GM23338 (cell line): ENCODE measurements around the gene ESRRB. TPM values are rescaled to one million over a fixed set of nuclear protein-coding genes. Genes with fewer than 3 reads are reported as not detected.

ENCODE experiments used
- ATAC-seq: fragments of 200-7000 bp; cut with Tn5 transposase; 3 replicates; pipeline ENCODE4 v1.9.1; 2020
- DNase-seq: peaks from one replicate; pipeline ENCODE4 v3.0.0-alpha.2; 2015; ENCODE audit warnings: low spot score
- H2AFZ ChIP-seq: fragments of 200-600 bp; sonication (generic); 2 replicates; pipeline ENCODE4 v1.8.0; 2016; ENCODE audit warnings: antibody characterized with exemption, mild to moderate bottlenecking, moderate library complexity
- H3F3A ChIP-seq: fragments of 200-600 bp; sonication (generic); replicated peaks from 2 replicates; pipeline ENCODE4 v1.8.0; 2017; ENCODE audit warnings: antibody characterized with exemption, mixed run types, low read depth
- H3K27ac ChIP-seq: fragments of 200-600 bp; sonication (generic); 2 replicates; pipeline ENCODE4 v1.6.1; 2016; ENCODE audit warnings: low read depth
- H3K27me3 ChIP-seq: fragments of 200-600 bp; sonication (generic); 2 replicates; pipeline ENCODE4 v1.8.0; 2016; ENCODE audit warnings: mild to moderate bottlenecking, mixed run types, moderate library complexity; ENCODE audit not compliant: insufficient read depth
- H3K36me3 ChIP-seq: fragments of 200-600 bp; sonication (generic); 2 replicates; pipeline ENCODE4 v1.8.0; 2016; ENCODE audit warnings: mild to moderate bottlenecking; ENCODE audit not compliant: insufficient read depth
- H3K4me1 ChIP-seq: fragments of 200-600 bp; sonication (generic); 2 replicates; pipeline ENCODE4 v1.8.0; 2016; ENCODE audit warnings: mild to moderate bottlenecking, moderate library complexity; ENCODE audit not compliant: insufficient read depth
- H3K4me2 ChIP-seq: fragments of 200-600 bp; sonication (generic); 2 replicates; pipeline ENCODE4 v1.7.1; 2017; ENCODE audit warnings: mixed run types
- H3K4me3 ChIP-seq: fragments of 200-600 bp; sonication (generic); 2 replicates; pipeline ENCODE4 v1.6.1; 2016; ENCODE audit warnings: mixed run types
- H3K79me2 ChIP-seq: fragments of 200-600 bp; sonication (generic); replicated peaks from 2 replicates; pipeline ENCODE4 v1.8.0; 2017; ENCODE audit warnings: mild to moderate bottlenecking; ENCODE audit not compliant: insufficient read depth
- H3K9me2 ChIP-seq: fragments of 200-600 bp; sonication (generic); 2 replicates; pipeline ENCODE4 v1.8.0; 2017; ENCODE audit not compliant: insufficient read depth
- H4K20me1 ChIP-seq: fragments of 200-600 bp; sonication (generic); replicated peaks from 2 replicates; pipeline ENCODE4 v1.8.0; 2017; ENCODE audit warnings: mild to moderate bottlenecking; ENCODE audit not compliant: insufficient read depth
- H3K27ac Mint-ChIP-seq: 2 replicates; pipeline ENCODE4 v1.8.0; 2020; ENCODE audit warnings: inconsistent platforms, mild to moderate bottlenecking, moderate library complexity, mixed read lengths
- H3K27me3 Mint-ChIP-seq: 3 replicates; pipeline ENCODE4 v1.8.0; 2022; ENCODE audit warnings: low read depth, mild to moderate bottlenecking, moderate library complexity, mixed read lengths, inconsistent platforms; ENCODE audit not compliant: insufficient read depth, poor library complexity
- H3K36me3 Mint-ChIP-seq: 3 replicates; pipeline ENCODE4 v1.8.0; 2021; ENCODE audit warnings: low read depth, mild to moderate bottlenecking, inconsistent platforms, moderate library complexity, mixed read lengths
- H3K4me1 Mint-ChIP-seq: 3 replicates; pipeline ENCODE4 v1.8.0; 2020; ENCODE audit warnings: mild to moderate bottlenecking, inconsistent platforms, mixed read lengths
- H3K4me3 Mint-ChIP-seq: 3 replicates; pipeline ENCODE4 v1.8.0; 2021; ENCODE audit warnings: moderate library complexity, mild to moderate bottlenecking, inconsistent platforms, mixed read lengths
- H3K9me3 Mint-ChIP-seq: 3 replicates; pipeline ENCODE4 v1.8.0; 2020; ENCODE audit warnings: moderate library complexity, mild to moderate bottlenecking, inconsistent platforms, mixed read lengths
- CREB1 ChIP-seq: fragments of 250-450 bp; sonication (Bioruptor Pico); IDR thresholded peaks from 2 replicates; pipeline ENCODE4 v1.5.0; 2020; ENCODE audit warnings: low read depth, mild to moderate bottlenecking, moderate library complexity
- ETS1 ChIP-seq: IDR thresholded peaks from 2 replicates; pipeline ENCODE4 v1.6.1; 2016; ENCODE audit warnings: antibody characterized with exemption
- EZH2 ChIP-seq: fragments of 200-600 bp; sonication (generic); IDR thresholded peaks from one replicate; pipeline ENCODE4 v1.8.0; 2017; ENCODE audit warnings: antibody characterized with exemption, mild to moderate bottlenecking, low read depth; ENCODE audit not compliant: unreplicated experiment
- EZH2phosphoT487 ChIP-seq: fragments of 200-600 bp; sonication (generic); IDR thresholded peaks from one replicate; pipeline ENCODE4 v1.8.1; 2018; ENCODE audit warnings: antibody characterized with exemption; ENCODE audit not compliant: unreplicated experiment
- JUNB ChIP-seq: IDR thresholded peaks from one replicate; pipeline ENCODE4 v1.6.1; 2016; ENCODE audit warnings: antibody characterized with exemption; ENCODE audit not compliant: unreplicated experiment
- NANOG ChIP-seq: IDR thresholded peaks from 2 replicates; pipeline ENCODE4 v1.6.1; 2016; ENCODE audit warnings: antibody characterized with exemption, borderline replicate concordance
- POLR2AphosphoS5 ChIP-seq: IDR thresholded peaks from 2 replicates; pipeline ENCODE4 v1.6.1; 2016; ENCODE audit warnings: antibody characterized with exemption, low read depth
- STAT1 ChIP-seq: IDR thresholded peaks from one replicate; pipeline ENCODE4 v1.6.1; 2016; ENCODE audit warnings: antibody characterized with exemption; ENCODE audit not compliant: unreplicated experiment
- ZNF114 ChIP-seq: fragments of 250-450 bp; sonication (Bioruptor Pico); IDR thresholded peaks from 2 replicates; pipeline ENCODE4 v1.5.0; 2020; ENCODE audit warnings: mild to moderate bottlenecking, moderate library complexity
- ZNF331 ChIP-seq: fragments of 250-450 bp; sonication (Bioruptor Pico); IDR thresholded peaks from 2 replicates; pipeline ENCODE4 v1.5.0; 2020; ENCODE audit warnings: low read depth, mild to moderate bottlenecking, moderate library complexity
- ZNF462 ChIP-seq: fragments of 250-450 bp; sonication (Bioruptor Pico); IDR thresholded peaks from 2 replicates; pipeline ENCODE4 v1.5.0; 2020; ENCODE audit warnings: mild to moderate bottlenecking, moderate library complexity
- polyA plus RNA-seq: library from polyadenylated mRNA; unstranded; fragments of >200 nt; fragmentation: Nextera tagmentation; extraction: Ambion mirVana; gene quantifications from 2 replicates; pipeline ENCODE4 v1.2.1, GENCODE V29; 2016
- total RNA-seq: library from RNA; depleted of rRNA; stranded (reverse); fragments of >200 nt; shearing (Covaris generic); gene quantifications from 2 replicates; pipeline ENCODE4 v1.2.3, GENCODE V29; 2014
- TF ChIP-seq, protein P1 (sequence below): IDR thresholded peaks from one replicate; pipeline ENCODE4 v1.6.1; 2018; ENCODE audit warnings: antibody characterized with exemption; ENCODE audit not compliant: unreplicated experiment

The ESRRB gene
- total and polyA plus RNA-seq, 2 experiments from 2014 or later: 0.31 to 0.52 TPM

- TF ChIP-seq ZNF114 (CRISPR knock-in tag) (no peak), JUNB (no peak), ZNF331 (CRISPR knock-in tag) (no peak), EZH2phosphoT487 (no peak)
- TF ChIP-seq, protein P1, sequence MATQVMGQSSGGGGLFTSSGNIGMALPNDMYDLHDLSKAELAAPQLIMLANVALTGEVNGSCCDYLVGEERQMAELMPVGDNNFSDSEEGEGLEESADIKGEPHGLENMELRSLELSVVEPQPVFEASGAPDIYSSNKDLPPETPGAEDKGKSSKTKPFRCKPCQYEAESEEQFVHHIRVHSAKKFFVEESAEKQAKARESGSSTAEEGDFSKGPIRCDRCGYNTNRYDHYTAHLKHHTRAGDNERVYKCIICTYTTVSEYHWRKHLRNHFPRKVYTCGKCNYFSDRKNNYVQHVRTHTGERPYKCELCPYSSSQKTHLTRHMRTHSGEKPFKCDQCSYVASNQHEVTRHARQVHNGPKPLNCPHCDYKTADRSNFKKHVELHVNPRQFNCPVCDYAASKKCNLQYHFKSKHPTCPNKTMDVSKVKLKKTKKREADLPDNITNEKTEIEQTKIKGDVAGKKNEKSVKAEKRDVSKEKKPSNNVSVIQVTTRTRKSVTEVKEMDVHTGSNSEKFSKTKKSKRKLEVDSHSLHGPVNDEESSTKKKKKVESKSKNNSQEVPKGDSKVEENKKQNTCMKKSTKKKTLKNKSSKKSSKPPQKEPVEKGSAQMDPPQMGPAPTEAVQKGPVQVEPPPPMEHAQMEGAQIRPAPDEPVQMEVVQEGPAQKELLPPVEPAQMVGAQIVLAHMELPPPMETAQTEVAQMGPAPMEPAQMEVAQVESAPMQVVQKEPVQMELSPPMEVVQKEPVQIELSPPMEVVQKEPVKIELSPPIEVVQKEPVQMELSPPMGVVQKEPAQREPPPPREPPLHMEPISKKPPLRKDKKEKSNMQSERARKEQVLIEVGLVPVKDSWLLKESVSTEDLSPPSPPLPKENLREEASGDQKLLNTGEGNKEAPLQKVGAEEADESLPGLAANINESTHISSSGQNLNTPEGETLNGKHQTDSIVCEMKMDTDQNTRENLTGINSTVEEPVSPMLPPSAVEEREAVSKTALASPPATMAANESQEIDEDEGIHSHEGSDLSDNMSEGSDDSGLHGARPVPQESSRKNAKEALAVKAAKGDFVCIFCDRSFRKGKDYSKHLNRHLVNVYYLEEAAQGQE: no peak
Observed at GRCh38 chr14:76456200-76456599, 80.3 kb downstream of the ESRRB start (continued).

- Mint-ChIP-seq H3K36me3 (no peaks in the 10 kb centered on the region), H3K4me1 (peaks cover 7% of the 10 kb centered on the region), H3K27me3 (peaks cover 4% of the 10 kb centered on the region), H3K9me3 (no peaks in the 10 kb centered on the region), H3K27ac (no peak overlapping the region), H3K4me3 (no peak overlapping the region)
- H3K27ac ChIP-seq: no peak overlapping the region
- no peak for ATAC-seq
- DNase-seq: no peak
- no peaks in the 10 kb centered on the region for H3K4me1 ChIP-seq
- no peaks in the 10 kb centered on the region for H4K20me1 ChIP-seq
- no peaks in the 10 kb centered on the region for H3K79me2 ChIP-seq
- H3K36me3 ChIP-seq: no peaks in the 10 kb centered on the region
- H3K9me2 ChIP-seq: no peaks in the 10 kb centered on the region
- H2AFZ ChIP-seq: no peak overlapping the region
- H3K4me2 ChIP-seq: no peak overlapping the region
- H3K4me3 ChIP-seq: no peak overlapping the region
- no peaks in the 10 kb centered on the region for H3F3A ChIP-seq
- H3K27me3 ChIP-seq: no peaks in the 10 kb centered on the region
- no peak for TF ChIP-seq ZNF462 (CRISPR knock-in tag)
- no peak for TF ChIP-seq STAT1
- no peak for TF ChIP-seq CREB1
- no peak for TF ChIP-seq EZH2
- TF ChIP-seq ETS1: no peak
- TF ChIP-seq NANOG: no peak
- TF ChIP-seq ZNF331 (CRISPR knock-in tag): no peak
- TF ChIP-seq EZH2phosphoT487: no peak
- TF ChIP-seq JUNB: no peak
- no peak for TF ChIP-seq POLR2AphosphoS5
Observed at GRCh38 chr14:76456891-76457586, 81.1 kb downstream of the ESRRB start.
